HUES48 (cell line): ENCODE measurements around the gene NRP1.

Experiments
- H3K27ac ChIP-seq: one replicate; pipeline ENCODE4 v1.7.0; 2013; ENCODE audit warnings: low read depth, low read length, inconsistent platforms
- H3K27me3 ChIP-seq: 2 replicates; pipeline ENCODE4 v1.6.1; 2013; ENCODE audit warnings: mild to moderate bottlenecking, low read length; ENCODE audit not compliant: control insufficient read depth, insufficient read depth
- H3K36me3 ChIP-seq: 2 replicates; pipeline ENCODE4 v1.6.1; 2013; ENCODE audit warnings: low read length; ENCODE audit not compliant: control insufficient read depth, insufficient read depth
- H3K4me1 ChIP-seq: 2 replicates; pipeline ENCODE4 v1.6.1; 2013; ENCODE audit warnings: mild to moderate bottlenecking, low read length; ENCODE audit not compliant: control insufficient read depth, insufficient read depth
- H3K4me3 ChIP-seq: 2 replicates; pipeline ENCODE4 v1.5.1; 2013; ENCODE audit warnings: mild to moderate bottlenecking, low read depth, low read length
- H3K9ac ChIP-seq: 2 replicates; pipeline ENCODE4 v1.6.1; 2013; ENCODE audit warnings: mild to moderate bottlenecking, low read depth, low read length, moderate library complexity
- H3K9me3 ChIP-seq: 2 replicates; pipeline ENCODE4 v1.6.1; 2013; ENCODE audit warnings: low read length; ENCODE audit not compliant: control insufficient read depth, insufficient read depth

The NRP1 gene

DNA sequence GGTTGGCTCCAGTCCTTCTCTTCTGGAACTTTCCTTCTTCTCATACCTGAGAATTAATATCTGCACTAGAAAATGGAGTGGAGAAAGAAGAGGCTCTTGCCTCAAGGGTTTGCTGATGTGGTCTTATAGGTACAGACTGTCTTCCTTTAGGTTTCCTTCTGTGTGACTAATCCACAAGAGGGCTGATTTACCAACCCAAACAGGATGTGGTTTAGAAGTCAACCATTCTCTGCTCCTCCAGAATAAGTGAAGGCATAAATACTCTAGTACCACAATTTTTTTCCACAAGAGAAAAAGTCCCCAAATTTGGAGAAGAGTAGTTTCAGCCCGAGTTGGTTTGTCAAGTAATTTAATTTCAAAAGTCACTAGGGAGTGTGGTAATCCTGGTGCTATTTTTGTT is 85.8 kb downstream of the NRP1 start:
- Histone ChIP-seq H3K27me3 (no peaks in the 10 kb centered on the region), H3K4me1 (peaks cover 5% of the 10 kb centered on the region; the same call in 1 of the 2 replicates), H3K9me3 (no peaks in the 10 kb centered on the region), H3K9ac (no peak overlapping the region), H3K4me3 (no peak overlapping the region), H3K27ac (no peak overlapping the region), H3K36me3 (peaks cover 3% of the 10 kb centered on the region; the same call in 1 of the 2 replicates)

DNA sequence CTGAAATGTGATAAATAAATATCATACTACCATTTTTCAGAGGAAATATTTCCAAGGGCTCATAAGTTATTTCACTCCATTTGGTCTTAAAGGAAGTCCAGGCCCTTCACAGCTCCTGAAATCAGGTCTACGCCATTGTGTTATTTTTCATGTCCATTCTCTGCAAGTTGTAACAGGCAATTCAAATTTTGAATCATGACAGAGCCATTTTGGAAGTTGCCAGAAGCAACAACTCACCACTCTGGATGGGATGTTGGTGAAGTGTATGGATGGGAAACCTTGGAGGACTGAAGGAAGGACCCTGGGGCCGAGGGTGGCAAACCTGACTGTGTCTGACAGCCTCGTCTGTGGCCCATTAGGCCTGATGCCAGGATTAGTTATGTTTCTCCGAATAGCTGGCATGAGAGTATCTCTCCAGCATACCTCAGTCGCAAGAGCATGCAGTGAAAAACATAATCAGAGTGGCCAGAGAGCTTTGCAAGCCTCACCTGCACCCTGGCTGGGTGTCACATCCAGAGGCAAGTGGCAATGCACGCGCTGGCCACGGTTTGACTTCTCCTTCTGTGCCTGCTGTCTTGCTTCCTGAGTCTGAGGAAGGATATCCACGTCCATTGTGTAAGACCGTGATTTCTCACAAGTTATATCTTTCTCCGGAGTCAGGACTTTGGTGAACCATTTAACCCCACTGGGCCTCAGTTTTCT is 87.1 kb downstream of the NRP1 start:
- no peak overlapping the region for H3K9ac ChIP-seq
- no peaks in the 10 kb centered on the region for H3K27me3 ChIP-seq
- H3K36me3 ChIP-seq = no peaks in the 10 kb centered on the region; the same call in 1 of the 2 replicates
- peaks cover 5% of the 10 kb centered on the region; the same call in 1 of the 2 replicates for H3K4me1 ChIP-seq
- H3K27ac ChIP-seq = no peak overlapping the region
- H3K4me3 ChIP-seq = no peak overlapping the region
- no peaks in the 10 kb centered on the region for H3K9me3 ChIP-seq

DNA sequence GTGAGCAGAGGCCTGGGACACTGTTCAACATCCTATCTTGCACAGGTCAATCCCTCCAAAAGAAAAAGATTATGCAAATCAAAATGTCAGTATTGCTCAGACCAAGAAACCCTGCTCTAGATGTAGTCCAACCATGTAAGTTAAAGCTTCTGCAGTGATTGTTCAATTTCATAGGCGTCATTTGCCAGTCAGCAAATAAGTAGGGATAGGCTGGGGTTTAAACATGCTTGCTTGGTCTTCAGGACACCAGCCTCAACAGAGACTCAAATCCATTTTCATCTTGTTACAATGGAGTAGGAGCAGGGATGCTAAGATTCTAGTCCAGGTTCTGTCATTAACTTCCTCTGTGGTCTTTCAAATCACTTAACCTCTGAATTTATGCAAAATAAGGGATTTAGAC is 89.1 kb downstream of the NRP1 start:
- no peaks in the 10 kb centered on the region for H3K27me3 ChIP-seq
- H3K4me1 ChIP-seq = peaks cover 3% of the 10 kb centered on the region; the same call in 1 of the 2 replicates
- H3K9ac ChIP-seq = no peak overlapping the region
- no peak overlapping the region for H3K27ac ChIP-seq
- H3K36me3 ChIP-seq = no peaks in the 10 kb centered on the region; the same call in 1 of the 2 replicates
- H3K9me3 ChIP-seq = no peaks in the 10 kb centered on the region
- H3K4me3 ChIP-seq = no peak overlapping the region

GRCh38 chr10:33244354-33244967 is 90.0 kb downstream of the NRP1 start:
- Histone ChIP-seq H3K4me1 (no peaks in the 10 kb centered on the region), H3K27me3 (no peaks in the 10 kb centered on the region), H3K9ac (no peak overlapping the region), H3K27ac (no peak overlapping the region), H3K36me3 (no peaks in the 10 kb centered on the region; the same call in 1 of the 2 replicates), H3K9me3 (no peaks in the 10 kb centered on the region), H3K4me3 (no peak overlapping the region)

DNA sequence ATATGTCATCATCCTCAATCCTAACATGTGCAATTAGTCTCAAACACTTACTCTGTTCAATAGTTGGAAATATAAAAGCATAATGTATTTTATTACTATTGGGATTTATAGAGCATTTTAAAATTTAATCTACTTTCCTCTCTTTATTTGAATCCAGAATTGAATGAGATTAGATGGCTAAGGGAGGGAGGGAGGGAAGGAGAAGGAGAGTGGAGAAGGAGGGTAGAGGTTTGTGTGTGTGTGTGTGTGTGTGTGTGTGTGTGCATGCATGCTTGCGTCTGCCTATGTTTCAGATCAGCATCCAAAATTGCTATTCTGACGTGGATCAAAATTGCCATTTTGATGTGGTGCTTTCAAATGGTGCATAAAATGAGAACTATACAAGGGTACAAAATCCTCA is 90.8 kb downstream of the NRP1 start:
- Histone ChIP-seq H3K9ac (no peak overlapping the region), H3K4me1 (no peaks in the 10 kb centered on the region), H3K9me3 (no peaks in the 10 kb centered on the region), H3K27me3 (no peaks in the 10 kb centered on the region), H3K36me3 (no peaks in the 10 kb centered on the region; the same call in 1 of the 2 replicates), H3K27ac (no peak overlapping the region), H3K4me3 (no peak overlapping the region)

GRCh38 chr10:33242931-33243330 is 91.5 kb downstream of the NRP1 start:
- Histone ChIP-seq H3K36me3 (no peaks in the 10 kb centered on the region; the same call in 1 of the 2 replicates), H3K9ac (no peak overlapping the region), H3K27me3 (no peaks in the 10 kb centered on the region), H3K4me3 (no peak overlapping the region), H3K27ac (no peak overlapping the region), H3K4me1 (no peaks in the 10 kb centered on the region), H3K9me3 (no peaks in the 10 kb centered on the region)

DNA sequence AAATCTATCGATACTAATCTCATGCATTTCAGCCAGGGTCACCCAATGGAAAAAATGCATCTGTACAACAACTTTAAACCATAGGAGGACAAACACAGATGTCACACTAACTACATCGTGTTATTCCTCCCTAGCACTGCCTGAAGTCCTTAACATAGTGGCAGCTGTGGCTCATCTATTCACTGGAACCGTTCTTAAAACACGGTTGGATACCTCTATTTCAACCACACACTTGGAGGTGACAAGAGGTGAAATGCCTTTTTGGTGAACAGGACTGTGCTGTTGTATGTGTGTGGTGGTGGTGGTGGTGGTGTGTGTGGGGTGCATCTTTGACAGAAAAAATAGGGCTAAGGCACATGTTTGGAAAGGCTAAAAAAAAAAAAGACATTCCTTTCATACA is 93.1 kb downstream of the NRP1 start:
- Histone ChIP-seq H3K9ac (no peak overlapping the region), H3K36me3 (no peaks in the 10 kb centered on the region), H3K4me3 (no peak overlapping the region), H3K27ac (no peak overlapping the region), H3K9me3 (no peaks in the 10 kb centered on the region), H3K4me1 (no peaks in the 10 kb centered on the region), H3K27me3 (no peaks in the 10 kb centered on the region)

DNA sequence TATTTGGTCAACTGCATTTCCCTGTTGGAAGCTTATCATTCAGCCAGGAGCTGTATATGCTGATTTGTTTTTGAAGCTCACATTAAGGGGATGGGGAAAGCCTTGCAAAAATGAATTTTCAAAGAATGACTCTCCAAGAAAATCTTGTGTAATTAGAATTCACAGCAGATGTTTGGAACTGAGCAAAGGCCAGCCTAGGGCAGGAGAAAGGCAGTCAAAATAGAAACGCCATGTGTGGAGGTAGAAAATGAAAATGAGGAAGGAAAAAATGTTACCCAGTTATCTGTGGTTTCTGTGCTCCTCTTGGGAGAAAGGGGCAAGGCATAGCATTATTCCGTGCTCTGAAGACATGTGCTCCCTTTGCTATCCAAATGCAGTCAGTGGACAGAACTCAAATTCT is 93.5 kb downstream of the NRP1 start:
- Histone ChIP-seq H3K27me3 (no peaks in the 10 kb centered on the region), H3K27ac (no peak overlapping the region), H3K4me3 (no peak overlapping the region), H3K9me3 (no peaks in the 10 kb centered on the region), H3K4me1 (no peaks in the 10 kb centered on the region), H3K9ac (no peak overlapping the region), H3K36me3 (no peaks in the 10 kb centered on the region)

- H3K9ac ChIP-seq = no peak overlapping the region
- no peak overlapping the region for H3K4me3 ChIP-seq
- no peaks in the 10 kb centered on the region for H3K4me1 ChIP-seq
- no peak overlapping the region for H3K27ac ChIP-seq
- H3K9me3 ChIP-seq = no peaks in the 10 kb centered on the region
- H3K36me3 ChIP-seq = no peaks in the 10 kb centered on the region
- H3K27me3 ChIP-seq = no peaks in the 10 kb centered on the region
These were observed 94.2 kb downstream of the NRP1 start for GRCh38 chr10:33240258-33240657.

DNA sequence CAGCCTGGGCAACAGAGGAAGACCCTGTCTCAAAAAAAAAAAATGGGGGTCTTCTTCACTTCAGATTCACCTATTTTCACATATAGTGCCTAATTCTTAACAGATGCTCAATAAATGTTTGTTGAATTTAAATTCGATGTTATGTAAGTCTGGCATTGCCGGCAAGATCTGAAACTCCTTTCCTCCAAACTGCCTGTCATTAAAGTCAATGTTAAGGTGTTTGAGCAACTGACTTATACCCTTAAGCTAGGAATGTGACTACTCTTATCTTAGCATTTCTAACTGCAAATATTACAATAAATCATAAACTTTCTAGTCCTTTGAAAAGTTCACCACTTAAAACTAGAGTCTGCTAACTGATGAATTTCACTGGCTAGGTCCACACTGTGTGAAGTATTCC is 95.2 kb downstream of the NRP1 start:
- no peak overlapping the region for H3K9ac ChIP-seq

GRCh38 chr10:33238643-33239042 is 95.8 kb downstream of the NRP1 start:
- Histone ChIP-seq H3K27me3 (no peaks in the 10 kb centered on the region), H3K27ac (no peak overlapping the region), H3K9me3 (no peaks in the 10 kb centered on the region), H3K36me3 (no peaks in the 10 kb centered on the region), H3K4me1 (no peaks in the 10 kb centered on the region), H3K9ac (no peak overlapping the region), H3K4me3 (no peak overlapping the region)

More for the DNA sequence above, 95.2 kb downstream of the NRP1 start:
- Histone ChIP-seq H3K36me3 (no peaks in the 10 kb centered on the region), H3K27ac (no peak overlapping the region), H3K9me3 (no peaks in the 10 kb centered on the region), H3K4me1 (no peaks in the 10 kb centered on the region), H3K4me3 (no peak overlapping the region), H3K27me3 (no peaks in the 10 kb centered on the region)
